HG03558 (cell line): ENCODE results near the gene PEPD.

Experiments
- ATAC-seq: cut with Tn5 transposase; IDR thresholded peaks from one replicate; pipeline ENCODE4 v1.9.1; 2021; ENCODE audit warnings: moderate number of reproducible peaks; ENCODE audit not compliant: unreplicated experiment; ENCODE audit errors: extremely low read depth

PEPD gene

DNA sequence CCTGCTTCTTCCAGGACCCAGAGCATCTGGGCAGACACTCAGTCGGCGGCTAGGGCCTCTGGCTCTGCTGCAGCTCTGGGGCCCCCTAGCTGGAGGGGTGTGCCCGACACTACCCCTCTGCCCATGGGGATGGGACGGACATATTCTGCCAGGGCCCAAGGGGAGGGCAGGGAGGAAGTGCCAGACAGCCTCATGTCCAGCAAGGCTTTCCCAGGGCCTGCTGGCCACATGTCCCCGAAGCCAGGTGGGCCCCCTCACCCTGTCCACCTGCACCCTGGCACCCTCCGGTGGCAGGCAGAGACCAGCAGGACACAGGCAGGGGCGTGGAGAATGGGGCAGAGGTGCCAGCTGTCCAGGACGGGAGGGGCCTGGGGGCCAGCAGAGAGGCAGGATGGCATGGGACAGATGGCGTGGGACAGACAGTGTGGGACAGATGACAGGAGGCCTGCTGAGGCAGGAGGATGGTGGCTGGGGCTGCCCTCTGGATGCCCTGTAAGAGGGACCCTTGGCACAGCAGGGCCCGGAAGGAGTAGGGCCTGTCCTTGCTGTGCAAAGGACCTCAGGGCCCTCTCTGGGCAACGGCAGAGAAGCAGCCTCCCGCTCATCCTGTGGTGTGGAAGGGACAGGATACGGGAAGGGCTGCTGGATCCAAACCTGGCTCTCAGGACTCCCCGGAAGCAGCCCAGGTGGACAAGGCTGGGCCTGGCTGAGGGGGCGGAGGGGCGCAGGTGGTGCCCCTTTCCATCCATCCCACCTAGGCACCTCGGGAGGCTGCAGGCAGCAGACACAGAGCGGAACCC lies 119.0 kb downstream of the PEPD start:
- ATAC-seq, result no peak

DNA sequence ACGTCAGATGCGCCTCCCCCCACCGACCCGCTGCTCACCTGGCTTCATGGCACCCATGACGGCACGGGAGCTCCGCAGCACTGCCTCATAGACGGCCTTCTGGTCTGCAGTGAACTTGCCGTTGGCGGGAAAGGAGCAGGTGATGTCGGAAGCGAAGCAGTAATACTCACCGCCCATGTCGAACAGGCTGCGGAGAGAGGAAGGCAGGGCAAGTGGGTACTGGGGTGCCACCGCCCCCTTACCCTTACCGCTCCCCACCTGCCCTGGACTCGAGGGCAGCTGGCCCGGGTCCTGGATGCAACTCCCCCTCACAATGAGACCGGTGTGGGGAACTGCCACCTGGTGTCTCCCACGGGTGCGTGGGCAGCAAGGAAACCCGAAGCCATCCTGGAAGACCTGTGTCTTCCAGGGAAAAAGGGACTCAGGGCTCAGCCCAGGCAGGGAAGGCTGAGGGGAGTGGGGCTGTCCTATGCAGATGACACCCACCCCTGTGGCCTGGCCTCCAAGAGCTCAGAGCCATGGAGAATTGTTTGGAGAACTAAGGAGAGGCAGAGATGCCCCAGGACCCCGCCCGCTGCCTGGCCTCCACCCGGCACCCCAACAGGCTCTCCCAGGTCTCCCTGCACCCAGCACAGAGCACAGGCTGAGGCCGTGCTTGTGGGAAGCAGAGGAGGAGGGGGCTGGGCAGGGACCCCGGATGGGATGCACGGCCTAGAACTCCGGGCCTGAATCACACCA lies 119.7 kb downstream of the PEPD start:
- no peak for ATAC-seq

DNA sequence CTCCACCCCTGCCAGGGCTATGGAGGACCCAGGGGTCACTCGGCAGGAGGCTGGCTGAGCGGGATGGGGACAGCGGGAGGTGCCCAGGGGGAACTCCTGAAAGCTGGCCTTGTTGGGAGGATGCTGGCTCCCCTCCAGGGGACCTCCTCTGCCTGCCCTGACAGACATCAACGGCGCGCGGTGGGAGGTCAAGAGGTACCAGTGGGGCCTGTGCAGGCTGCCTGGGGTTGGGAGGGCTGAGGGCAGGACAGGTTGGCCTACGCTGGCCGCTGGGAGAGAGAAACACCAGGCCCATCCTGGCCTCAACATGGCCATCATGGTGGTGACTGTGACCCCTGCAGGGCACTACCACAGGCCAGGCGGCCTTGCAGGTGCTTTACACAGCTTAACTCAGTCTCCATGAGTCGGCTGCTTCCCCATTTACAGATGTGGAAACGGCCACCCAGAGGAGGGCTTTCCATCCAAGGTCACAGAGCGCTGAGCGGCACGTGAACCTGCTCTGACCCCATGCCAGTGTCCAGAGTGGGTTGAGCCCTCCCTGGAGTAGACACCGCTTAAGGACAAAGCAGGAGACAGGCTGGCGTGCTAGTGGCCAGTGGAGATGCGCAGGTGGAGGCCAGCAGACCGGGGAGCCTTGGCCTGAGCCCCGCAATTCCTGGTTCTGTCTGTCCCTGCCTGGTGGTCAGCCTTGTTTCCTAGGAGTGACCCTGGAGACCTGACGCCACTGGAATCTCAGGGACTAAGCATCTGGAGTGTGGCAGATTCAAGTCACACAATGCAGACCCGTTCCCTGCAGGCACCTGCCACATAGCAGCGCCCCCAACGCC lies 120.5 kb downstream of the PEPD start:
- no peak for ATAC-seq

DNA sequence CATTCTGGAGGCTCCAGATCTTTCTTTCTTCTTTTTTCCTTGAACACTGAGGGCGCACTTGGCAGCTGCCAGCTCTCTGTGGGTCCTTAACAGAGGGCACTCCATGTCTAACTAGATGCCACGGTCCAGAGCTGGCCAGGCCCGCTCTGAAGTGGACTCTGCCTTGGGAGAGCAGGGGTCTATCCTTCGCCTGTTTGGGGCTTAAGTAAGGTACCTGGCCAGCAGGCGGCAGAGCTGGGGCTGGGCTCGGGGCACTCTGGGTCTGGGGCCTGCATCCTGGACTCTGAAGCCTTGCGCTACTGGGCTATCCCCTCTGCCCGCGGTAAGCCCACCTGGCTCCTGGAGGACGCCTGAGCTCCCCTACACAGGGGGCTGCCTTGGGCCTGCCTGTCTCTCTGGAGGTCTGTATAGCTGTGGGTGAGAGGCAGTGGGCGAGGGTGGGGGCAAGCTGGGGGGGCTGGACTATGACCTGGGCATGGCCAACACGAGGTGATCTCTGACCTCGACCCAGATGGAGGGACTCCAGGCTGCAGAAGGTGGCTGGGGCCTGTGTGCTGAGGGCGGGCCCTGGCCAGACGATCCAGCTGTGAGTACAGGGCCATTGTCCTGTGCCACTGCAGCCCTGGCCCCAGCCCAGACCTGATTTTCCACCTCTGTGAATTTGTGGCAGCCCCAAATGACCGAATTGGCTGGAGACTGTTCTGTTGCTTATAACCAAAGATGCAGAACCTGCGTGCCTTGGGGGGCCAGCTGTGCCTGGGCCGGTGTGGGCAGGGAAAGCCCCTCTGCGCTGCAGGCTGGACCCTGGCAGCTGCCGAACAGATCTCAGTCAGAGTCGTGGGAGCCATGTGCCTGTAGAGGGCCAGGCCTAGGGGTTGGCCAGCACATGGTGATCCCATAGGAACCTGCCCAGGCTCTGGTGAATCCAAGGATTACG lies 121.6 kb downstream of the PEPD start:
- no peak for ATAC-seq

DNA sequence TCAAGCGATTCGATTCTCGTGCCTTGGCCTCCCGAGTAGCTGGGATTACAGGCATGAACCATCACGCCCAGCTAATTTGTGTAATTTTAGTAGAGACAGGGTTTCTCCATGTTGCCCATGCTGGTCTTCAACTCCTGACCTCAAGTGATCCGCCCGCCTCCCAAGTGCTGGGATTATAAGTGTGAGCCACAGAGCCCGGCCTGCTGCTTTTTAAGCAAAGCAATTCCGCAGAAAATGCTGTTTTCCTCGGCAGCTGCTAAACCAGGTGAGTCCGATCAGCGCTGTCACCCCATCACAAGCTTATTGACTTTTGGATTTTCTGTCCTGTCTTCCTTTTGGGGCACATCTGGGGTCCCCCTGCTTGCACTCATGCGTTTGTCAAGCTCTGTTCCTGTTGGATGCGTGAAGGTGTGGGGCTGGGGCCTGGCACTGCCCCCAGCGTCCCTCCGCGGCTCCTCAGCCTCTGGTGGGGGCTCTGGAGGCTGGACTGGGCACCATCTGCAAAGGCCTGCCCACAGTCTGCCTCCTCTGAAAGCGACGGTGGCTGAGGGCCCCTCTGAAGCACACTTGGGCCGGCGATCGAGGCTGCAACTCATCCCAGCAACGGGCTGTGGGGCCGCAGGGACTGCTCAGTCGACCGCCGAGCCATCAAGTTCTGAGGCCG lies 122.4 kb downstream of the PEPD start:
- ATAC-seq, result no peak

DNA sequence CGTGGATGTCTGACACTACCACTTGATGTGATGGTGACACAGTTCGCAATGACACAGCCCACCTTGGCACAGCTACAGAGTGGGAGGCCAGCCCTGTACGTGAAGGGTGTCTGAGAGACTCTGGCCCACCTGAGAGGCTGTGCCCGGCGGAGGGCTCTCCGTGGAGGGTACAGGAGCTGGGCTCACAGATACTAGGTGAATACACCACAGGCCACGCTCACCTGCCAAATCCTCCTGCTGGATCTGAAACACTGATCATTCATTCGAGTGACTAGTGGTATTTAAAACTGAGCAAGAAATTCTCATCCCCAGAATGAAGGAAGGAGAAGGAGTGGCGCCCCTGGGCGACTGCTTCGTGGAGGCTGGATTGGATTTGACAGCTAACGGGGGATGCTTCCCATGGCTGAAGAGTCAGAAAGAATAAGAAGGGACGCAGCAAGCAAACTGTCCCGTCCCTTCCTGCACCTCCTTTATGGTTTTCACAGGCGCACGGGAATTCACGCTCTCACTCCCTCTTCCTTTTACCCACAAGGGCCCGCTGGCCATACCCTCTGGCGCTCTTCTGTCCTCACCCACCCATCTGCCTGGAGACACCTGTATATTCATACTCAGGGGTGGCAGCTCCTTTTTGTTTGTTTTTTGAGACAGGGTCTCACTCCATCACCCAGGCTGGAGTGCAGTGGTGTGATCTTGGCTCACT lies 123.1 kb downstream of the PEPD start:
- ATAC-seq, result no peak

DNA sequence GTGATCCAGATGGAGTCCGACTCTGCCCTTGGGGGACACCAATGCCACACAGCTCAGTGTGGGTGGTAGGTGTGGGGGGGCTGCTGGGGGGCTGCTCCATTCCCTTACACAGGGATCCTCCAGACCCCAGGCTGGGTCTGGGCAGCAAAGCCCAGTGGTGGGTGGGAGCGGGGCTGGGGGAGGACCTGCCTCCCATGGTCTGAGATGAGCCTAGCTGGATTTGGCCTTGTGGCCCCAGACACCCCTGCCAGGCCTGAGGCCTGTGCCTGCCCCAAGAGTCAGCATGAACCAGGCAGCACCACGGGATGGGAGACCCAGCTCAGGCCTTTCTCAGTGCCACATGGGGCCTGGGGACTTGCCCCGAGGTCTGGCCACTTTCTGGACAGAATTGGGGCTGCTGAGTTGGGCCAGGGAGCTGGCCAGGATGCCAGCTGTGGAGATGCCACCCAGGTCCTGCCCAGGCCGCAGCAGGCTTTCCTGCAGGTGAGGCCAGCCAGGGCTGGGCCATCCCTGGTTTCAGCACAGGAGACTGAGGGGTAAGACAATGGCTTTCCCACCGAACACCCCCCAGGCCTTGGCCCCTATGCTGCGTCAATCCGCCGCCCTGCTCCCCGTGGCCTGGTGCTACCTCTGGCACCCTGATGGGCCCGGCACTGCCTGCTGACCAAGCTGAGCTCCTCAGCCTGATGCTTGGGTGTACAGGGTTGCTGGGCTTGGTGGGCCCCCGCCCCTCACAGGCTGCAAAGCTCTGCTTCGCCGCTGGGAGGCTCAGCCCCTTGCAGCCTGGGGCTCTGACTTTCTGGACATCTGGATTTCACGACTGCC lies 123.8 kb downstream of the PEPD start:
- ATAC-seq, result no peak

DNA sequence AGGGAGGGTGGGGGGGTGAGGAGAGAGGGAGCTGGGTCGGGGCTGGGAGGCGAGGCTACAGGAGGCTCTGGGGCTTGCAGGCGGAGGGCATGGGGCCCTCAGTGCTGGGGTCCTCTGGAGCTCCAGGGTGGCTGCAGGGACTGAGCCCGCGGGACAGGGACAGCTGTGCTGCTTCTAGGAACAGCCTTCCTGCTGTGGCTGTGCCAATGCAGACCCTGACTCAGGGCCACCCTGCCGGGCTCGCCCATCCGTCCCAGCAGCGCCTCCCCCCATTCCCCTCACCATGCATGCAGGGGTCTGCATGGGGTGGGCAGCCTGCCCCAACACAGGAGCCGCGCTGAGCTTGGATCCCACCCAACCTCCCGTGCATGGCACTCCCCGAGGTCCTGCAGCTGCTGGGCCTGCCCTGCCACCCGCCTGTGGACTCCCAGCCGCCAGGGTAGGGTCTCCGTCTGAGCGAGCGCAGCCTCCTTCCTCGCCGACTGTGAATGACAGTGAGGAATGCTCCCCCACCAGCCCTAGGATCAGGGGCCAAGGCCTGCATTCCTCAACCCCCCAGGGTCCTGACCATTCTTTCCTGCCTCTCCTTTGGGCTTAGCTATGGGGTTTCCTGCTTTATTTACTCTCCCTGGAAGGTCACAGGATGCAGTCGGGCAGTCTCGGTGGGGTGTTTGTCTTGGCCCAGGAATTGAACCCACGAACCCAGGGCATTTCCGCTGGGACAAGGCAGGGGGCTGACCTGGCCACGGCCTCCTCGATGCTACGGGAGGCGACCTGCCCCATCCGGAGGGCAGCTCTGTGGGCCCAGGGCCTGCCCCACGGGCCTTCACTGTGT lies 124.7 kb downstream of the PEPD start:
- ATAC-seq, result no peak

DNA sequence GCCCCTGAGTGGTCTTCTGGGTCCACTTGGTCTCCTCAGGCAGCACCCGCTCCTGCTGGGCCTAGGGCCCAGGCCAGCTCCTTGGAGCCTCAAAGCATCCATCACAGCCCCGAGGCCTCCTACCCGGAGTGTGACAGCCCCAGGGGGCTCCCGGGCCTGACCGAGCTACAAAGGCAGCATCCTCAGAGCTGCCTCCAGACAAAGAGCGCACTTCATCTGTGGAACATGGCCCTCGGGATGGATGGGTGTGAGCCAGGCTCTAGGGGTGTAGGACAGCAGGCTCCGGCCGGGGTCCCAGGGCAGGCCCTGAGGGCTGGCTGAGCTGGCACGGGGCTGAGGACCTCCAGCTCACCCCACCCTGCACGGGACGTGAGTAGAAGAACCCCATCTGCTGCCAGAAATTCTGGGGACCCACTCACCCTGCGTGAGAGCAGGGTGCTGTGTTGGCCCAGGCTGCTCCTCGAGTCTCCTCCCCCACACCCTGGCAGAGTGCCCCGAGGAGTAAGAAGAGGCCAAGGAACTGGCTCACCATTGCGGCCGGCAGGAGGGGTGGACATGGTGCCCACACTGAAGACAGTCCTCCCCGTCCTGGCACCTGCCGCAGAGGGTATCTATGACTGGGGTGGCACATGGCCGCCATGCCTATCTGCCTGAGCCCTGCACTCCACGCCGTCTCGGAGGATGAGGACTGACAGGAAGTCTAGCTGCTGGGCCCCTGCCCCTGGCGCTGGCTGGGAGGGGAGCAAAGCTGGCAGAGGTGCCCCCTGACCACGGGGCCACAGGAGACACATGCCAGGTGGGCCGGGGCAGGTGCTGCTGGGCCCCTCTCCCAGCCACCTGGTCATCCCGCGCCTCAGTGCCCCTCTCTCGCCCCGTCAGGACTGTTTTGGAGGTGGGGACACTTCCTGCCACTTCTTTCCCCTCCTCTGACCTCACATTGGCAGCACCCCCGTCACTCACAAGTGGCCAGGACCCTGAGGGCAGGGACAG lies 125.7 kb downstream of the PEPD start:
- ATAC-seq, result no peak

DNA sequence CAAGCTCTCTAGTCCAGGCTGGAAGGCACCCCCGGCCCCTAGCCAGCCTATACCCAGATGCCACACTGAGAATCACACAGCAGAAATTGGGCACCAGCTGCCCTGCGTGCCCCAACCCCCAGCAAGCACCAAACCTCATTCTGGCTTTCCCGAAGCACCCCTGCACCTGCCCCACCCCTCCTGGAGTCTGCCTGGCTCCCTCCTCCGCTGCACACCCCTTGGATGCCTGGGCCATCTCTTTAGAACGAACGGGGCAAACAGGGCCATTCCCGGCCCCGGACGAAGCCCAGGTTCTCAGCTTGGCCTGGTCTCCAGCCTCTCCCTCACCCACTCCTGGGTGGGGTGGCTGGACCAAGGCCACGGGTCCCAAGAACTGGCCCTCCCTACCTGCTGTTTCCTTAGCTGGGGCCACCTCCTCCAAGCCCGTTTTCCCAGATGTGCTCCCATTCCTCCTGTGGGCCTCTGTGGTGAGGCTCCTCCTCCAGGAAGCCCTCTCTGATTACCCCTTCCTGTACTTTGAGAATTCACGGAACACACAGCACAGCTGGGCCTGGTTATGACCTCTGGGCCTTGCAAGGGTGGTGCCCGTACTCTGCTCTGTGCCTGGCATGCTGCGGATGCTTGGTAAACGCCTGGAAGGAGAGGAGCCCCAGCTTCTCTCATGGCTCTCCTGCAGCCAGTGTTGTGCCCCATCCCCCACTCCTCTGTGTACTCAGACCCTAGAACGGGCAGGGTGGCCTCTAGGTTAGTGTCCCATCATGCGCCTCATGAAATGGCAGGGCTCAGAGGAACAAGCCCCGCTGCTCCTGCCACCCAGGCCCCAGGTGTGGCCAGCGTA lies 126.6 kb downstream of the PEPD start:
- no peak for ATAC-seq

DNA sequence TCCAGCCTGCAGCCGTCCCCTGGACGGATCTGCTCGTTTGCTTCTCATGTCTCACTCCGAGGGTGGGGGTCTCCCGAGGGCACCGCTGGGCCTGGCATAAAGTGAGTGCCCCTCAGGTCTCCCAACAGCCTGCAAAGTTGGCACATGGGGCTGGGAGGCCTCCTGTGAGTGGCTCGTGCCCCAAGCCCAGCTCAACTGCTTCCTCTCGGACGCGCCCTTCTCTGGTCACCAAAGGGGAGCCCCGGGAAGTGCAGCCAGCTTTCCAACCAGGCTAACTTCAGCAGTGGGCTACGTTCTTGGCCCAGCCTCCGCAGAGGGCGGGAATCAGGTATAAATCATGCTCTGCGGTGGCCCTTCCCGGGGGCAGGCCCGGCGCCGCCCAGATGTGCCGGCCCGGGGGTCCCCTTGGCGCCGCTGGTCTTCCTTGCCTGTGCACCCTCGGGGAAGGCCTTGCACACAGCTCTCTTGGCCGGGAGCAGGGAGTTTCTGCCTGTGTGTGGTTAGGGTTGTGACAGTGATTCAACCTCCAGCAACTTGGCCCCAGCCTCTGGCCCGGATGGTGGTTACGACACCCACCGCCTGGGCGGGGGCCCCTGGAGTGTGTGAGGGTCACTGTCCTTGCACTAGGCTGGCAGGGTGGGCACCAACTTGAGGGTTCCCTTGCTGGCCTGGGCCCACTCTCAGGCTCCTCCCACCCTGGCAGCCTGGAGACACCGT lies 127.4 kb downstream of the PEPD start:
- no peak for ATAC-seq

DNA sequence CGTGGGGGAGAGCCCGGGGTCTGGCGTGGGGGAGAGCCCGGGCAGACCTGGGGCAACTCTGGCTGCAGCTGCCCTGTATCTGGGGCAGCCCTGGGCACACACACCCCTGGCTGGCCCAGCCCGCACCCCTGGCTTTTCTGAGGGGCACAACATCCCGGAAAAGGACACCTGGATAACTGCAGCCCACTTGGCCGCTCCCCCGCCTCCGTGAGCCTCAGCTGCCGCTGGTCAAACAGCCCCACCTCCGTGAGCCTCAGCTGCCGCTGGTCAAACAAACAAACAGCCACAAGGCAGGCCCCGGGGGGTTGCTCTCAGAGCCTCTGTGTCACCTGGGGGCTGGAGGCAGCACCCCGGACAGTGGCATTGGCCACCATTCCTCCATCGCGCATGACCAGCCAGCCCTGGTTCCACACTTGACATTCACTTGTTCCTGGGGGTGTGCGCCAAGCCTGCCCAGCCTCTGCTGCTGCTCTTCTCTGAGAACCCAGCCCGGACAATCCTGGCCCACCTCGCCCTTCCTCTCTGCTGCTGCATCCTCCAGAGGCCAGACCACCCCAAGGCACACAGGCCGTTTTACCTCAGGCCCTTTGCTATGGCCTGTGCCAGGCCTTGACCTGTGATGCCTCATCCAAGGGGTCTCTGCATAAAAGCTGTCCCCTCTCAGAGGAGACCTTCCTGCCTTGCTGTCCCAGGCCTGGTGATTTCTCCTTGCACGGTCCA lies 128.1 kb downstream of the PEPD start:
- no peak for ATAC-seq

DNA sequence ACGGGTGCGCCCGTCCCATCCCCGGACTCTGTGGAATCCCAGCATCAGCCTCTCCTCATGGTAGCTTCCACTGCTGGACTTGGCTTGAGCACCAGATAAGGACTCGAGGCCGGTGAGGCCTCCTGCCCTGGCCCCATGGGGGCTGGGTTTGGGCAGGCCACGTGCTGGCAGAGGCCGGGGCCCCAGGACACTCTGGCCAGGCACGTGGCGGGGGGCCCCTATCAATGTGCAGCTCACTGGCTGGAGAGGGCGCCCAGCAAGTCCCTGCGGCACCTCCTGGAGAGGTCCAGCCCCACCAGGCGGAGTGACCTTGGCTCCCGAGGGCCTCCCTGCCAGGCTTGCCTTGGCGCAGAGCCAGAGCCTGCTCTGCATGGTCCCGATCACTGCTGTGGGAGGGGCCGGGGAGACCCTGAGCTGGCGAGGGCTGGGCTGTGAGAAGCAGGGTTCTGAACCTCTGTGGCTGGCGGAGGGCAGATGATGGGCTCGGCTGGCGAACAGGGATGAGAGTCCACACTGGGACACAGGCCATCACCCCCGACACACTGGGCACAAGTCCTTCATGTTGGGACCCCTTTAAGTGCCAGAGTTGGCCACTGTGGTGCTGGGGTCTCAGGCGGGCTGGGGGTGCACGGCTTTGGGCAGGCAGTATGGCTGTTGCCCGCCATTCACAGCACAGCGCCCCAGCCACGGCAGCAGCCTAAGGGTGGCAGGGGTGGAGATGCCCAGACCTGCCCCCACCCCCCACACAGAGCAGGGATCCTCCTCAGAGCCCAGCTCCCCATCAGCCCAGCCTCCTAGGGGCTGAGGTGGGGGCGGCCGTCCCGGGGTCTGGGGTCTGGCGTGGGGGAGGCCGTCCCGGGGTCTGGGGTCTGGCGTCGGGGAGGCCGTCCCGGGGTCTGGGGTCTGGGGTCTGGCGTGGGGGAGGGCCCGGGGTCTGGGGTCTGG lies 129.0 kb downstream of the PEPD start:
- ATAC-seq, result no peak
